Measurements from ENCODE around the gene EFCAB6. TPM values are rescaled to one million over a fixed set of nuclear protein-coding genes. Genes with fewer than 3 reads are reported as not detected.

The EFCAB6 gene
- total RNA-seq, 1 donor from 2014 or later, result 0.23 TPM

- no peak for DNase-seq (ENCODE audit: extremely low read depth, low read depth, low spot score)
Measured at GRCh38 chr22:43616645-43617044, 195.5 kb downstream of the EFCAB6 start.

GRCh38 chr22:43600265-43600664, 211.8 kb downstream of the EFCAB6 start:
- DNase-seq (ENCODE audit: extremely low read depth, low read depth, low spot score), result no peak

GRCh38 chr22:43592476-43592875, 219.6 kb downstream of the EFCAB6 start:
- no peak for DNase-seq (ENCODE audit: extremely low read depth, low read depth, low spot score)

GRCh38 chr22:43591380-43591779, 220.7 kb downstream of the EFCAB6 start:
- DNase-seq (ENCODE audit: extremely low read depth, low read depth, low spot score), result no peak

- no peak for DNase-seq (ENCODE audit: extremely low read depth, low read depth, low spot score)
Measured at GRCh38 chr22:43587574-43587973, 224.5 kb downstream of the EFCAB6 start.

- DNase-seq (ENCODE audit: extremely low read depth, low read depth, low spot score), result no peak
Measured at GRCh38 chr22:43583501-43583900, 228.6 kb downstream of the EFCAB6 start.

- DNase-seq (ENCODE audit: extremely low read depth, low read depth, low spot score), result no peak
Measured at GRCh38 chr22:43582394-43582793, 229.7 kb downstream of the EFCAB6 start.

GRCh38 chr22:43580271-43580750, 231.8 kb downstream of the EFCAB6 start:
- no peak for DNase-seq (ENCODE audit: extremely low read depth, low read depth, low spot score)

GRCh38 chr22:43574738-43575137, 237.4 kb downstream of the EFCAB6 start:
- no peak for DNase-seq (ENCODE audit: extremely low read depth, low read depth, low spot score)

- DNase-seq (ENCODE audit: extremely low read depth, low read depth, low spot score), result no peak
Measured at GRCh38 chr22:43572710-43573109, 239.4 kb downstream of the EFCAB6 start.

GRCh38 chr22:43571181-43571580, 240.9 kb downstream of the EFCAB6 start:
- no peak for DNase-seq (ENCODE audit: extremely low read depth, low read depth, low spot score)

GRCh38 chr22:43570531-43571165, 241.5 kb downstream of the EFCAB6 start:
- DNase-seq (ENCODE audit: extremely low read depth, low read depth, low spot score), result no peak

- no peak for DNase-seq (ENCODE audit: extremely low read depth, low read depth, low spot score)
Measured at GRCh38 chr22:43569111-43569510, 243.0 kb downstream of the EFCAB6 start.

GRCh38 chr22:43567691-43568324, 244.3 kb downstream of the EFCAB6 start:
- DNase-seq (ENCODE audit: extremely low read depth, low read depth, low spot score), result no peak

- no peak for DNase-seq (ENCODE audit: extremely low read depth, low read depth, low spot score)
Measured at GRCh38 chr22:43566561-43567332, 245.4 kb downstream of the EFCAB6 start.

- no peak for DNase-seq (ENCODE audit: extremely low read depth, low read depth, low spot score)
Measured at GRCh38 chr22:43566021-43566420, 246.1 kb downstream of the EFCAB6 start.

- DNase-seq (ENCODE audit: extremely low read depth, low read depth, low spot score), result no peak
Measured at GRCh38 chr22:43564859-43565258, 247.2 kb downstream of the EFCAB6 start.

- DNase-seq (ENCODE audit: extremely low read depth, low read depth, low spot score), result no peak
Measured at GRCh38 chr22:43563571-43563970, 248.5 kb downstream of the EFCAB6 start.

- DNase-seq (ENCODE audit: extremely low read depth, low read depth, low spot score), result no peak
Measured at GRCh38 chr22:43562843-43563242, 249.3 kb downstream of the EFCAB6 start.

GRCh38 chr22:43561415-43562178, 250.5 kb downstream of the EFCAB6 start:
- no peak for DNase-seq (ENCODE audit: extremely low read depth, low read depth, low spot score)

- DNase-seq (ENCODE audit: extremely low read depth, low read depth, low spot score), result no peak
Measured at GRCh38 chr22:43560651-43561050, 251.5 kb downstream of the EFCAB6 start.
